Esophagus squamous epithelium (tissue), 5 donors: ENCODE measurements around the gene LIPM. TPM values are rescaled to one million over a fixed set of nuclear protein-coding genes. Genes with fewer than 3 reads are reported as not detected.

ENCODE experiments used
- DNase-seq: peaks from one replicate; lab custom pipeline; 2025; lab: John Stamatoyannopoulos, UW
- H3K27ac ChIP-seq, 4 donors: fragments of 200-600 bp; sonication (generic); one replicate each; pipeline ENCODE4 v1.5.1; 2016 to 2019; ENCODE audit warnings: mild to moderate bottlenecking in 1 of 4
- H3K27me3 ChIP-seq, 4 donors: fragments of 200-600 bp; sonication (generic); 1 replicate in 3 of 4; 2 replicates in 1 of 4; pipeline versions ENCODE4 v1.5.1 to v1.6.0; 2017 to 2021; ENCODE audit warnings: antibody characterized with exemption in 1 of 4
- H3K36me3 ChIP-seq, 3 donors: fragments of 200-600 bp; sonication (generic); one replicate each; pipeline ENCODE4 v1.5.1; 2016 to 2019
- H3K4me1 ChIP-seq, 3 donors: fragments of 200-600 bp; sonication (generic); one replicate each; pipeline ENCODE4 v1.5.1; 2017 to 2019
- H3K4me3 ChIP-seq, 4 donors: fragments of 200-600 bp; sonication (generic); 1 replicate in 3 of 4; 2 replicates in 1 of 4; pipeline ENCODE4 v1.5.1; 2016 to 2019; ENCODE audit warnings: mild to moderate bottlenecking in 2 of 4, moderate library complexity in 1 of 4
- H3K9me3 ChIP-seq, 3 donors: fragments of 200-600 bp; sonication (generic); one replicate each; pipeline ENCODE4 v1.5.1; 2016 to 2019
- POLR2A ChIP-seq, 4 donors: fragments of 450-650 bp; IDR thresholded peaks; one replicate each; pipeline ENCODE4 v1.6.1; 2017; ENCODE audit warnings: antibody characterized with exemption in 4 of 4, mild to moderate bottlenecking in 4 of 4, moderate library complexity in 3 of 4
- WGBS, 2 donors: methylation state at CpG; one replicate each; pipeline ENCODE4 v1.1.5; 2018; 5-methylcytosine and 5-hydroxymethylcytosine counted together
- intact Hi-C: fragments of 100-400 bp; cut with DNase I; formaldehyde crosslinking; loops from one replicate; pipeline ENCODE4 v1.15.0; 2022
- total RNA-seq, 4 donors: library from RNA; depleted of rRNA; stranded (reverse); fragments of >200 nt; gene quantifications; one replicate each; pipeline ENCODE4 v1.1.0, GENCODE V29; 2016
- TF ChIP-seq, protein P1 (sequence below), 6 experiments: fragments of 450-650 bp in 4 of 6; fragments of 200-600 bp in 2 of 6; sonication (generic) in 2 of 6; IDR thresholded peaks; one replicate each; pipeline ENCODE4 v1.5.1; 2016 to 2019; ENCODE audit warnings: antibody characterized with exemption in 6 of 6, mild to moderate bottlenecking in 4 of 6, moderate library complexity in 4 of 6
- donor health status: DM: yes; HTN: yes; CAD: no.

Gene LIPM
- total RNA-seq, 4 donors from 2014 or later, result not detected

DNA sequence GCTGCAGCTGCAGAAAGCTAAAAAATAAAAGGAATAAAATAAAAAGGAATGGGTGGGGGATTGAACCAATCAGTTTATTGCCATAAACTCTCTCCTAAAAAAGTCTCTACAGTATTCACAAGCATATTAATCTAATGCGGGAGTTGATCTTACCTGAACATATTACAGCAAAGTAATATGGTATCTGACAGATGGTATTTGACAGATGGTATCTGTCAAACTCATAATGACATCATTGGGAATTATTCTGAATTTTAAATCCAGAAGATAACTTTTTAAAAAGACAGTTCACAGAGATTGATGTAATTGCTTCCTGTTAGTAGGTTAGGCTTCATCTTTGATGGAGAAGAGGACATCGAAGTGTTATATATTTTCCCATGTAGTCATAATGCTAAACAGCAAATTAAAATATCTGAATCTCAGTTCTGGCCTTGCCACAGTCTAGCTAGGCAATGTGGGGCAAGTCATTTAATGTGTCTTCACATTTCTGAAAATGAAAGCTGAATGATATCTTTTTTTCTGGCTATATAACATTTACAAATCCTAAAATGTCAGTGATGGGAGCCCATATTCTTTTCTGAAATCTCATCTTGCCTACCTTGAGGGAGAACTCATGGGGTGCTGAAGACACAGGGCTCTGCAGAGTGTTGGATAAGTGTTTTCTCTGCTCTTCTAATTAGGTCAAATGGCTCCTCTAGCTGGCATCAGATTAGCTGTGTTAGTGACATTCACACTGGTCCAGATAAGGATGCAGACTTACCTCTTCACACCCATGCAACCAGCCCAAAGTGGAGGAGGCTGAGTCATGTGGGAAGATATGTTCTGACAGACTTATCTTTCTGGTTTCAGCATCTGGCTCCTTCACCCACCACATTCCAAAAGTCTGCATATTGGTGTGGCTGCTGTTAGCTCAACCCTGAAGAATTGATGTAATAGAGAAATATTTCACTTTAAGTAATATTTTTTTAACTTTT is 2.1 kb upstream of the LIPM start:
- Histone ChIP-seq H3K27ac (no peak overlapping the region), H3K4me1 (no peaks in the 10 kb centered on the region), H3K36me3 (no peaks in the 10 kb centered on the region), H3K9me3 (no peaks in the 10 kb centered on the region), H3K27me3 (no peaks in the 10 kb centered on the region), H3K4me3 (no peak overlapping the region)
- 73 to 95% methylated on average over 2 of the region's 2 CpGs for WGBS, 2 donors
- TF ChIP-seq, protein P1, sequence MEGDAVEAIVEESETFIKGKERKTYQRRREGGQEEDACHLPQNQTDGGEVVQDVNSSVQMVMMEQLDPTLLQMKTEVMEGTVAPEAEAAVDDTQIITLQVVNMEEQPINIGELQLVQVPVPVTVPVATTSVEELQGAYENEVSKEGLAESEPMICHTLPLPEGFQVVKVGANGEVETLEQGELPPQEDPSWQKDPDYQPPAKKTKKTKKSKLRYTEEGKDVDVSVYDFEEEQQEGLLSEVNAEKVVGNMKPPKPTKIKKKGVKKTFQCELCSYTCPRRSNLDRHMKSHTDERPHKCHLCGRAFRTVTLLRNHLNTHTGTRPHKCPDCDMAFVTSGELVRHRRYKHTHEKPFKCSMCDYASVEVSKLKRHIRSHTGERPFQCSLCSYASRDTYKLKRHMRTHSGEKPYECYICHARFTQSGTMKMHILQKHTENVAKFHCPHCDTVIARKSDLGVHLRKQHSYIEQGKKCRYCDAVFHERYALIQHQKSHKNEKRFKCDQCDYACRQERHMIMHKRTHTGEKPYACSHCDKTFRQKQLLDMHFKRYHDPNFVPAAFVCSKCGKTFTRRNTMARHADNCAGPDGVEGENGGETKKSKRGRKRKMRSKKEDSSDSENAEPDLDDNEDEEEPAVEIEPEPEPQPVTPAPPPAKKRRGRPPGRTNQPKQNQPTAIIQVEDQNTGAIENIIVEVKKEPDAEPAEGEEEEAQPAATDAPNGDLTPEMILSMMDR (IDR thresholded peaks at IDR 0.05), result no peak
- no peak for TF ChIP-seq POLR2A (IDR thresholded peaks at IDR 0.05)
- no peak for DNase-seq
- intact Hi-C loops, result no loop called here

DNA sequence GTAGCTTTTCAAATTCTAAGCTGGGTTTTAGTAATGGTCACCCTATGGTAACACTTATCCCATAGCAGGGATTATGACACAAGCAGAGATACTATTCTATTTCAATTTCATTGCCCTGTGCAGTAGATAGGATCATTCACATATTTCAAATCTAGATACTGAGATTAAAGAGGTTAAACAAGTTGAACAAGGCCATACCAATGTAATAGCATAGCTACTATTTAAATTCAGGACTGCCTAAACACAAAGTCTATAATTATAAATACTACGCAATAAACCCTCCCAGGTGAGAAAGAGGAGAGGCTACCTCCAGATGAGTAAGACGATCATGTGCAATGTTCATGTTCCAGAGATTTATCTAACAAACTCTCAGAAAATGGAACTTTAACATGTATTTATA is 1.1 kb downstream of the LIPM start:
- no peaks in the 10 kb centered on the region for H3K9me3 ChIP-seq
- 95 to 100% methylated on average over 2 of the region's 2 CpGs for WGBS, 2 donors
- no peak overlapping the region for H3K27ac ChIP-seq
- no peak overlapping the region for H3K4me3 ChIP-seq
- TF ChIP-seq, protein P1 (IDR thresholded peaks at IDR 0.05), result no peak
- TF ChIP-seq POLR2A (IDR thresholded peaks at IDR 0.05), result no peak
- intact Hi-C loops, result no loop called here
- H3K27me3 ChIP-seq, result no peaks in the 10 kb centered on the region
- no peaks in the 10 kb centered on the region for H3K4me1 ChIP-seq
- DNase-seq, result no peak
- H3K36me3 ChIP-seq, result no peaks in the 10 kb centered on the region

DNA sequence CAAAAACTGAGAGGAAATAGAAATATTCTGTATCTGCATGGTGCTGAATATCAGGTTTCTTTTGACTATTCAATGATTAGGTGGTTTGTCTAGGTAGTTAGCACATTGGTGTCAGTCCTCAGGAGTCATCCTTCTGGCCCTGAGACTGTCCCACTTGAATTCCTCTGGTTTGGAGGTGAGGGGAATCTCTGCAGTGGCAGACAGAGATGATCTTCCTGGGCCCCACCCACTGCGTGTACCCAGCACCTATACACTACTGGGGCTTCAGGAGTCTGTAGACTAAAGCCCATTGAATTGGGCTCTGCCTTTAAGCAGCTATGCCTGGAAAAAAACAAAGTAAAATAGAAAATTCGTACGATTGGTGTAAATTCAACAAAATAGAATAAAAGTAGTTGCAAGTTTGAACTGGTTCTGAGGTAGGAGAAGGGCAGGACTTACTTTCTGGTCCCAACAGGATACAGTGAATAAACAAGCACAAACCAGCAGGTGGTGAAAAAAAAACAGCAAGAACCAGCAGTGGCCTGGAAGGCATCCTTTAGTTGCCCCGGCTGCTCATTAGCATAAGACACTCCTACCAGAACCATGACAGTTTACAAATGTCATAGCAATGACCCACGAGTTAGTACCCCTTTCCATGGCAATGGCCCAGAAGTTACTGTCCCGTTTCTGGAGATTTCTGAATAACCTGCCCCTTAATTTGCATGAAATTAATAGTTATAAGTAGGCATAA is 1.7 kb downstream of the LIPM start:
- intact Hi-C loops, result no loop called here
- 29 to 48% methylated on average over 6 of the region's 6 CpGs for WGBS, 2 donors
- Histone ChIP-seq H3K36me3 (no peaks in the 10 kb centered on the region), H3K4me1 (no peaks in the 10 kb centered on the region), H3K4me3 (no peak overlapping the region), H3K27me3 (no peaks in the 10 kb centered on the region), H3K9me3 (no peaks in the 10 kb centered on the region), H3K27ac (no peak overlapping the region)
- TF ChIP-seq, protein P1 (IDR thresholded peaks at IDR 0.05), result no peak
- no peak for TF ChIP-seq POLR2A (IDR thresholded peaks at IDR 0.05)
- no peak for DNase-seq

DNA sequence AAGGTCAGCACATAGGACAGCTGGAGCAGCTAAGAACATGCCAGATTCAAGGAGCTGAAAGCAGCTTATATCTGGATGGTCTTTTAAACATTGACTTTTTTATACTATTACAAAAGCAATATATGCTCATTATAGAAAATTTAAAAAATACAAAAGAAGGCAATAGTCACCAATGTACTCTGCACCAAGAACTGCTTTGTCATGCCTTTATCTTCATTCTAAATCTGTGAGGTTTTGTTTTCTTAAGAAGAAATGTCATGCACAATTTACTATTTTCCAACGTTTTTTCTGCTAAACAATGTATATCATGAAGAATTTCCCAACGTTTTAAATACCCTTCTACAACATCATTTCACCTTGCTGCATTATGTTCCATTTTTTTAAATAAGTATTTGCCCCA is 2.8 kb downstream of the LIPM start:
- intact Hi-C loops, result no loop called here
- no peaks in the 10 kb centered on the region for H3K36me3 ChIP-seq
- H3K27ac ChIP-seq, result no peak overlapping the region
- H3K4me3 ChIP-seq, result no peak overlapping the region
- no peak for TF ChIP-seq POLR2A (IDR thresholded peaks at IDR 0.05)
- TF ChIP-seq, protein P1 (IDR thresholded peaks at IDR 0.05), result no peak
- no peak for DNase-seq
- H3K27me3 ChIP-seq, result no peaks in the 10 kb centered on the region
- no peaks in the 10 kb centered on the region for H3K9me3 ChIP-seq
- WGBS, 2 donors, result 29% methylated on average over 2 of the region's 2 CpGs
- H3K4me1 ChIP-seq, result no peaks in the 10 kb centered on the region

DNA sequence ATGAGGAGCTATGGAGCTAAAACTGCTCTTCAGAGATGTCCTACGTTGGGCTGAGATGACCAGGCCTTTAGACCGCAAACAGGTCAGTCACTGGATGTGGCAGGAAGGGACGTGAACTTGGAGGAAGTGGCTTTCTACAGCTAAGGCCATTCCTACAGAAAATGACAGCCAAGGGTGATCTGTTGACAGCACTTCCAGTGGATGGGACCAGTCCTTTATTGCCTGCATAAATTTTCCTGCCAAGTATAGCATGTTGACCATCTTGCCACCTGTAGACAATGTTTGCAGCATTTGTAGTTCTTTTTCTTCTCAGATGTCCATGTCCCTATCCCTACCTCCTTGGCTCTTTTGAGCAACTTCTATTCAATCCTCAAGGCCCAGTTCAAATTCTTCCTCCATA is 3.4 kb downstream of the LIPM start:
- H3K36me3 ChIP-seq, result no peaks in the 10 kb centered on the region
- H3K27ac ChIP-seq, result no peak overlapping the region
- H3K4me1 ChIP-seq, result no peaks in the 10 kb centered on the region
- H3K27me3 ChIP-seq, result peaks cover 0 to 4% (median 0%) of the 10 kb centered on the region in 4 donors
- no peak for TF ChIP-seq POLR2A (IDR thresholded peaks at IDR 0.05)
- TF ChIP-seq, protein P1 (IDR thresholded peaks at IDR 0.05), result no peak
- intact Hi-C loops, result no loop called here
- no peaks in the 10 kb centered on the region for H3K9me3 ChIP-seq
- WGBS, 2 donors, result 79 to 82% methylated on average over 3 of the region's 3 CpGs
- DNase-seq, result no peak
- H3K4me3 ChIP-seq, result no peak overlapping the region
